HepG2 (cell line): ENCODE measurements around the gene PPP1R13B. TPM values are rescaled to one million over a fixed set of nuclear protein-coding genes. Genes with fewer than 3 reads are reported as not detected.

ENCODE experiments used
- ATAC-seq: fragments of 200-7000 bp; cut with Tn5 transposase; 3 replicates; pipeline ENCODE4 v1.9.1; 2020; ENCODE audit warnings: mild to moderate bottlenecking, moderate library complexity
- BruUV-seq: library from RNA; stranded (reverse); fragments of 400-500 nt; replicated peaks from 2 replicates; lab custom pipeline; 2021; lab: Mats Ljungman, UMichigan
- CTCF ChIA-PET: fragments of 300-600 bp; formaldehyde crosslinking; extraction: SDS; loops from one replicate; lab custom pipeline; 2021; ENCODE audit warnings: low total read pairs, inconsistent platforms, low intra/inter-chr PET ratio; lab: Yijun Ruan, JAX
- POLR2A ChIA-PET: fragments of 350-600 bp; sonication (Branson Sonifier 250); formaldehyde crosslinking; loops from one replicate; lab custom pipeline; 2020; ENCODE audit warnings: antibody characterized with exemption, inconsistent platforms; lab: Yijun Ruan, JAX
- DNase-seq: peaks from one replicate; pipeline ENCODE4 v3.0.0-alpha.2; 2015; ENCODE audit warnings: low spot score
- FAIRE-seq: peaks from 3 replicates; lab custom pipeline; 2011; peaks lifted over from hg19 to GRCh38; lab: Jason Lieb, UNC
- H2AFZ ChIP-seq: one replicate; pipeline ENCODE4 v1.6.1; 2011; ENCODE audit warnings: low read length, inconsistent platforms
- H3K27ac ChIP-seq: fragments of 300-600 bp; 3 replicates; pipeline ENCODE4 v1.8.0; 2011; ENCODE audit warnings: mixed run types, mild to moderate bottlenecking, mixed read lengths, low read length, inconsistent platforms; ENCODE audit not compliant: insufficient read depth; ENCODE audit errors: extremely low read length
- H3K27me3 ChIP-seq, 2 experiments: fragments of 200-600 bp in 1 of 2; 2 replicates in 1 of 2; 3 replicates in 1 of 2; pipeline versions ENCODE4 v1.6.0 to v1.8.0; 2011; ENCODE audit warnings: low read length in 2 of 2, mild to moderate bottlenecking in 2 of 2, moderate library complexity in 2 of 2, inconsistent platforms in 1 of 2; ENCODE audit not compliant: insufficient read depth in 2 of 2, control insufficient read depth in 1 of 2
- H3K36me3 ChIP-seq, 2 experiments: fragments of 200-600 bp in 1 of 2; replicated peaks in 1 of 2; 2 replicates in 1 of 2; 3 replicates in 1 of 2; pipeline versions ENCODE4 v1.5.1 to v1.8.0; 2011; ENCODE audit warnings: low read length in 2 of 2, inconsistent platforms in 1 of 2; ENCODE audit not compliant: insufficient read depth in 2 of 2, control insufficient read depth in 1 of 2
- H3K4me1 ChIP-seq: 2 replicates; pipeline ENCODE4 v1.5.1; 2012; ENCODE audit warnings: low read length, inconsistent platforms; ENCODE audit not compliant: insufficient read depth
- H3K4me2 ChIP-seq: 2 replicates; pipeline ENCODE4 v1.6.0; 2011; ENCODE audit warnings: low read depth, low read length, inconsistent platforms
- H3K4me3 ChIP-seq, 3 experiments: fragments of 200-600 bp in 1 of 3; sonication (generic), shearing (Covaris generic) in 1 of 3; replicated peaks in 1 of 3; 2 replicates each; pipeline ENCODE4 v1.5.1; 2011 to 2016; ENCODE audit warnings: low read length in 3 of 3, inconsistent platforms in 2 of 3, low read depth in 2 of 3, mild to moderate bottlenecking in 2 of 3, control low read depth in 1 of 3, mixed read lengths in 1 of 3; ENCODE audit not compliant: insufficient read depth in 1 of 3
- H3K79me2 ChIP-seq: one replicate; pipeline ENCODE4 v1.6.1; 2011; ENCODE audit warnings: low read length, inconsistent platforms; ENCODE audit not compliant: insufficient read depth
- H3K9ac ChIP-seq: 2 replicates; pipeline ENCODE4 v1.6.0; 2011; ENCODE audit warnings: mild to moderate bottlenecking, low read depth, low read length, inconsistent platforms; ENCODE audit not compliant: insufficient read depth
- H3K9me3 ChIP-seq: 2 replicates; pipeline ENCODE4 v1.5.1; 2012; ENCODE audit warnings: mild to moderate bottlenecking, low read length
- H4K20me1 ChIP-seq: 2 replicates; pipeline ENCODE4 v1.6.0; 2011; ENCODE audit warnings: inconsistent platforms, mild to moderate bottlenecking, low read length, moderate library complexity; ENCODE audit not compliant: insufficient read depth
- HMGA1 ChIP-seq: sonication (generic); formaldehyde crosslinking; conservative IDR thresholded peaks from 2 replicates; pipeline ENCODE4 v1.4.0; 2020; ENCODE audit warnings: missing genetic modification reagents
- ISL2 ChIP-seq: sonication (generic); formaldehyde crosslinking; IDR thresholded peaks from 2 replicates; pipeline ENCODE4 v1.5.0; 2020; ENCODE audit warnings: missing genetic modification reagents
- SOX13 ChIP-seq, 3 experiments: fragments of 450-650 bp in 1 of 3; sonication (generic) in 1 of 3; formaldehyde crosslinking in 1 of 3; IDR thresholded peaks in 2 of 3; conservative IDR thresholded peaks in 1 of 3; 2 replicates each; pipeline versions ENCODE4 v1.5.0 to v1.6.1; 2016 to 2020; ENCODE audit warnings: antibody characterized with exemption in 1 of 3, mild to moderate bottlenecking in 1 of 3, missing compliant biosample characterization in 1 of 3, missing genetic modification reagents in 1 of 3, moderate library complexity in 1 of 3
- TBL1XR1 ChIP-seq: fragments of 150-350 bp; IDR thresholded peaks from 2 replicates; pipeline ENCODE4 v1.6.1; 2014; ENCODE audit warnings: borderline replicate concordance, low read length; ENCODE audit not compliant: partially characterized antibody
- TBP ChIP-seq: sonication (generic); formaldehyde crosslinking; IDR thresholded peaks from 2 replicates; pipeline ENCODE4 v1.5.0; 2020; ENCODE audit warnings: missing genetic modification reagents
- TEAD3 ChIP-seq: optimal IDR thresholded peaks from 2 replicates; pipeline ENCODE3; 2016; ENCODE audit warnings: borderline replicate concordance
- ZNF674 ChIP-seq: sonication (generic); formaldehyde crosslinking; IDR thresholded peaks from 2 replicates; pipeline ENCODE4 v1.5.0; 2020; ENCODE audit warnings: low read depth, mild to moderate bottlenecking, missing genetic modification reagents
- ZNF879 ChIP-seq: sonication (generic); formaldehyde crosslinking; IDR thresholded peaks from 2 replicates; pipeline ENCODE4 v1.8.1; 2023; ENCODE audit warnings: missing genetic modification reagents
- WGBS: methylation state at CpG from one replicate; pipeline ENCODE4 v1.1.6; 2017; ENCODE audit warnings: low lambda C conversion rate; 5-methylcytosine and 5-hydroxymethylcytosine counted together
- in situ Hi-C: cut with HindIII; loops from 2 replicates; pipeline ENCODE4 v1.10.0; 2017; ENCODE audit warnings: low pct_unique_long_range_greater_than_20kb; ENCODE audit not compliant: extremely low pct_ligation_motif_present
- intact Hi-C: fragments of 100-400 bp; cut with micrococcal nuclease; formaldehyde crosslinking; loops from one replicate; pipeline ENCODE4 v1.10.0; 2022; ENCODE audit not compliant: unreplicated experiment
- polyA plus RNA-seq, 8 experiments: library from polyadenylated mRNA; depleted of rRNA in 3 of 8; stranded (reverse) in 7 of 8; unstranded in 1 of 8; fragments of >200 nt; fragmentation: Illumina TruSeq in 4 of 8; extraction: Trizol in 4 of 8; gene quantifications; 2 replicates each; pipeline versions ENCODE4 v1.2.1 to v1.2.3, GENCODE V29; 2011 to 2016; ENCODE audit warnings: low read depth in 4 of 8, missing spikeins in 1 of 8, mixed read lengths in 1 of 8; ENCODE audit not compliant: insufficient read depth in 1 of 8
- total RNA-seq, 5 experiments: library from RNA; depleted of rRNA; stranded (reverse); fragments of >200 nt; fragmentation: Illumina TruSeq; extraction: Trizol; gene quantifications; 2 replicates each; pipeline ENCODE4 v1.2.3, GENCODE V29; 2016; ENCODE audit warnings: low read depth in 1 of 5
- TF ChIP-seq, protein P1 (sequence below): sonication (generic); formaldehyde crosslinking; conservative IDR thresholded peaks from 2 replicates; pipeline ENCODE4 v1.8.0; 2022; ENCODE audit warnings: low read depth, missing genetic modification reagents
- TF ChIP-seq, protein P2 (sequence below): IDR thresholded peaks from 2 replicates; pipeline ENCODE4 v1.6.1; 2016; ENCODE audit warnings: missing compliant biosample characterization, missing genetic modification reagents, borderline replicate concordance
- TF ChIP-seq, protein P3 (sequence below): sonication (generic); formaldehyde crosslinking; IDR thresholded peaks from 2 replicates; pipeline ENCODE4 v1.5.0; 2020; ENCODE audit warnings: missing genetic modification reagents
- TF ChIP-seq, protein P4 (sequence below): sonication (generic); formaldehyde crosslinking; IDR thresholded peaks from 2 replicates; pipeline ENCODE4 v1.4.0; 2020; ENCODE audit warnings: low read depth, mild to moderate bottlenecking, missing genetic modification reagents
- TF ChIP-seq, protein P5 (sequence below): sonication (generic); formaldehyde crosslinking; IDR thresholded peaks from 2 replicates; pipeline ENCODE4 v1.5.1; 2020; ENCODE audit warnings: mild to moderate bottlenecking, missing genetic modification reagents
- TF ChIP-seq, protein P6 (sequence below): sonication (generic); formaldehyde crosslinking; IDR thresholded peaks from 2 replicates; pipeline ENCODE4 v1.8.1; 2023; ENCODE audit warnings: missing genetic modification reagents, mild to moderate bottlenecking, borderline replicate concordance

The PPP1R13B gene
- total and polyA plus RNA-seq, 2 of the 13 experiments (the other 11 are each of a cell fraction or from before 2014, with no cell fraction given), result 4.6 to 9.4 TPM

DNA sequence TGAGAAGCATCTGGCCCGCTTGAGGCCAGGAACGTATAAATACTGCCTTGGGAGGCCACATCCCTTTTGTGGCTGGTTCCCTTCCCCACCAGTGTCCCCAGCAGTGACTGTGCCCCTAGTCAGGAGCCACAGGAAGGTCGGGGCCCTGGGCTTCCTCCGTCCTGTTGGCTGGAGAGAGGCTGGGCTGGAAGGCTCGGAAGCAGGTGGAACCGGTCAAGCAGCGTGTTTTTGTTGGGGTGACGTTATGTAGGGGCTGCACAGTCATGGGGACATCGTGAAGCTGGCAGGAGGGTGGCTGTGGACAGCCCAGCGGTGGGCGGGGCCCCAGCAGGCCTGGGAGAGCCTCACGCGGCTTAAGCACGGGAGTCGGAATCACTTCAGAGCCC lies 142.3 kb downstream of the PPP1R13B start (continued):
- TF ChIP-seq SOX13 (IDR thresholded peaks at IDR 0.05) (no peak), SOX13 (CRISPR knock-in tag; conservative IDR thresholded peaks at IDR 0.05 in 1 of 2, IDR thresholded peaks at IDR 0.05 in 1 of 2) (no peak), TBL1XR1 (no peak)

DNA sequence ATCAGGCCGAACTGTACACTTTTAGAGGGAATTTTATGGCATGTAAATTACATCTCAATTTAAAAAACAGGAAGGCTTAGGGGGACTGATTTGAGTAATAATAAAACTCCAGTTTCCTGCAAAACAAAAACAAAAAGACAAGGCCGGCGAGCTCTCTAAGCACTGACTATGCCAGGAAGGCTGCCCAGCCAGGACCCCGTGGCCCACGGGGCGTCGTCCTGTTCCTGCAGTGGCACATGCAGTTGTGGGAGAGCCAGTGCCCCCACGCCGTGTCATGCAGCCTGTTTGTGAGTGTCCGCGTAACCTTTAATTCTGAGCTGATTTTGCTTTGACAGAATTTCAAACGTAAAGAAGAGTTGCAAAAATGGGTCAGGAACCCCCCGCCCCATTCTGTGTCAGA lies 142.7 kb downstream of the PPP1R13B start:
- in situ Hi-C loops, result no loop called here
- FAIRE-seq, result no peak
- BruUV-seq, result no TSS peak
- TF ChIP-seq, protein P1, sequence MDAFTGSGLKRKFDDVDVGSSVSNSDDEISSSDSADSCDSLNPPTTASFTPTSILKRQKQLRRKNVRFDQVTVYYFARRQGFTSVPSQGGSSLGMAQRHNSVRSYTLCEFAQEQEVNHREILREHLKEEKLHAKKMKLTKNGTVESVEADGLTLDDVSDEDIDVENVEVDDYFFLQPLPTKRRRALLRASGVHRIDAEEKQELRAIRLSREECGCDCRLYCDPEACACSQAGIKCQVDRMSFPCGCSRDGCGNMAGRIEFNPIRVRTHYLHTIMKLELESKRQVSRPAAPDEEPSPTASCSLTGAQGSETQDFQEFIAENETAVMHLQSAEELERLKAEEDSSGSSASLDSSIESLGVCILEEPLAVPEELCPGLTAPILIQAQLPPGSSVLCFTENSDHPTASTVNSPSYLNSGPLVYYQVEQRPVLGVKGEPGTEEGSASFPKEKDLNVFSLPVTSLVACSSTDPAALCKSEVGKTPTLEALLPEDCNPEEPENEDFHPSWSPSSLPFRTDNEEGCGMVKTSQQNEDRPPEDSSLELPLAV (CRISPR knock-in tag), result no peak
- TF ChIP-seq TEAD3 (no peak), TBP (CRISPR knock-in tag) (no peak), ZNF879 (no peak), ISL2 (CRISPR knock-in tag) (no peak), ZNF674 (no peak), HMGA1 (CRISPR knock-in tag) (no peak)
- TF ChIP-seq, protein P2, sequence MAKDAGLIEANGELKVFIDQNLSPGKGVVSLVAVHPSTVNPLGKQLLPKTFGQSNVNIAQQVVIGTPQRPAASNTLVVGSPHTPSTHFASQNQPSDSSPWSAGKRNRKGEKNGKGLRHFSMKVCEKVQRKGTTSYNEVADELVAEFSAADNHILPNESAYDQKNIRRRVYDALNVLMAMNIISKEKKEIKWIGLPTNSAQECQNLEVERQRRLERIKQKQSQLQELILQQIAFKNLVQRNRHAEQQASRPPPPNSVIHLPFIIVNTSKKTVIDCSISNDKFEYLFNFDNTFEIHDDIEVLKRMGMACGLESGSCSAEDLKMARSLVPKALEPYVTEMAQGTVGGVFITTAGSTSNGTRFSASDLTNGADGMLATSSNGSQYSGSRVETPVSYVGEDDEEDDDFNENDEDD, result no peak
- TF ChIP-seq, protein P3, sequence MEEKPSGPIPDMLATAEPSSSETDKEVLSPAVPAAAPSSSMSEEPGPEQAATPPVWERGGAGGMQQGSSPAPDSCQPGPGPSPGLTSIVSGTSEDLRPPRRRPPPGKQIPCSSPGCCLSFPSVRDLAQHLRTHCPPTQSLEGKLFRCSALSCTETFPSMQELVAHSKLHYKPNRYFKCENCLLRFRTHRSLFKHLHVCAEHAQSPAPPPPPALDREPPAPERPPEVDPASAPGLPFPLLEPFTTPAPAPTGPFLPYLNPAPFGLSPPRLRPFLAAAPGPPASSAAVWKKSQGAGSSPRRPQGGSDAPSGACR, result no peak
- TF ChIP-seq, protein P4, sequence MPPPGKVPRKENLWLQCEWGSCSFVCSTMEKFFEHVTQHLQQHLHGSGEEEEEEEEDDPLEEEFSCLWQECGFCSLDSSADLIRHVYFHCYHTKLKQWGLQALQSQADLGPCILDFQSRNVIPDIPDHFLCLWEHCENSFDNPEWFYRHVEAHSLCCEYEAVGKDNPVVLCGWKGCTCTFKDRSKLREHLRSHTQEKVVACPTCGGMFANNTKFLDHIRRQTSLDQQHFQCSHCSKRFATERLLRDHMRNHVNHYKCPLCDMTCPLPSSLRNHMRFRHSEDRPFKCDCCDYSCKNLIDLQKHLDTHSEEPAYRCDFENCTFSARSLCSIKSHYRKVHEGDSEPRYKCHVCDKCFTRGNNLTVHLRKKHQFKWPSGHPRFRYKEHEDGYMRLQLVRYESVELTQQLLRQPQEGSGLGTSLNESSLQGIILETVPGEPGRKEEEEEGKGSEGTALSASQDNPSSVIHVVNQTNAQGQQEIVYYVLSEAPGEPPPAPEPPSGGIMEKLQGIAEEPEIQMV (CRISPR knock-in tag), result no peak
- TF ChIP-seq, protein P5, sequence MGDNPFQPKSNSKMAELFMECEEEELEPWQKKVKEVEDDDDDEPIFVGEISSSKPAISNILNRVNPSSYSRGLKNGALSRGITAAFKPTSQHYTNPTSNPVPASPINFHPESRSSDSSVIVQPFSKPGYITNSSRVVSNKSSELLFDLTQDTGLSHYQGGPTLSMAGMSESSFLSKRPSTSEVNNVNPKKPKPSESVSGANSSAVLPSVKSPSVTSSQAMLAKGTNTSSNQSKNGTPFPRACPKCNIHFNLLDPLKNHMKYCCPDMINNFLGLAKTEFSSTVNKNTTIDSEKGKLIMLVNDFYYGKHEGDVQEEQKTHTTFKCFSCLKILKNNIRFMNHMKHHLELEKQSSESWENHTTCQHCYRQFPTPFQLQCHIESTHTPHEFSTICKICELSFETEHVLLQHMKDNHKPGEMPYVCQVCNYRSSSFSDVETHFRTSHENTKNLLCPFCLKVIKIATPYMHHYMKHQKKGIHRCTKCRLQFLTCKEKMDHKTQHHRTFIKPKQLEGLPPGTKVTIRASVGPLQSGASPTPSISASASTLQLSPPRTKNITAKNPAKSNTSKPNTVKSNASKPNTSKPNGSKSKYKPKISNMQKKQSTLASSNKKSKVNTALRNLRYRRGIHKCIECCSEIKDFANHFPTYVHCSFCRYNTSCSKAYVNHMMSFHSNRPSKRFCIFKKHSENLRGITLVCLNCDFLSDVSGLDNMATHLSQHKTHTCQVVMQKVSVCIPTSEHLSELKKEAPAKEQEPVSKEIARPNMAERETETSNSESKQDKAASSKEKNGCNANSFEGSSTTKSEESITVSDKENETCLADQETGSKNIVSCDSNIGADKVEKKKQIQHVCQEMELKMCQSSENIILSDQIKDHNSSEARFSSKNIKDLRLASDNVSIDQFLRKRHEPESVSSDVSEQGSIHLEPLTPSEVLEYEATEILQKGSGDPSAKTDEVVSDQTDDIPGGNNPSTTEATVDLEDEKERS (CRISPR knock-in tag), result no peak
- TF ChIP-seq, protein P6, sequence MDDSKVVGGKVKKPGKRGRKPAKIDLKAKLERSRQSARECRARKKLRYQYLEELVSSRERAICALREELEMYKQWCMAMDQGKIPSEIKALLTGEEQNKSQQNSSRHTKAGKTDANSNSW, result no peak

More for the DNA sequence above, 142.7 kb downstream of the PPP1R13B start:
- Histone ChIP-seq H2AFZ (no peak overlapping the region), H3K4me2 (no peak overlapping the region), H3K27ac (no peak overlapping the region), H3K4me3 (no peak overlapping the region), H3K79me2 (no peaks in the 10 kb centered on the region), H4K20me1 (no peaks in the 10 kb centered on the region), H3K27me3 (no peaks in the 10 kb centered on the region; a peak in 1 of 5 replicates), H3K36me3 (peaks cover 7 to 42% of the 10 kb centered on the region in 2 experiments; a peak in 3 of 5 replicates), H3K9ac (no peak overlapping the region), H3K4me1 (peaks cover 11% of the 10 kb centered on the region), H3K9me3 (no peaks in the 10 kb centered on the region)
- DNase-seq (no peak), ATAC-seq (no peak)
- intact Hi-C loops, result no loop called here
- 98% methylated on average over 13 of the region's 13 CpGs for WGBS
- CTCF ChIA-PET, result no interaction called here
- POLR2A ChIA-PET, result no interaction called here
